ENCODE data around the gene OR2AJ1.

OR2AJ1 gene

GRCh38 chr1:247961791-247962190 lies 37.1 kb downstream of the OR2AJ1 start:
- in situ Hi-C loops (cut with HindIII; ENCODE audit: low sequenced_read_pairs): no loop called here

- in situ Hi-C loops (cut with HindIII; ENCODE audit: low sequenced_read_pairs): no loop called here
These were observed 38.4 kb downstream of the OR2AJ1 start for GRCh38 chr1:247962911-247963588.

- in situ Hi-C loops (cut with HindIII; ENCODE audit: low sequenced_read_pairs): no loop called here
These were observed 40.2 kb downstream of the OR2AJ1 start, which contains the start of gene OR2AK2 for GRCh38 chr1:247964933-247965332. Gene OR2AK2 (plus strand): TSS chr1:247965233. CDS start chr1:247965377, 144 bp downstream.

GRCh38 chr1:247966532-247967204 lies 42.0 kb downstream of the OR2AJ1 start:
- in situ Hi-C loops (cut with HindIII; ENCODE audit: low sequenced_read_pairs): no loop called here
